Gastroesophageal sphincter (tissue), 4 donors: ENCODE measurements around the gene SPATA2L. TPM values are rescaled to one million over a fixed set of nuclear protein-coding genes. Genes with fewer than 3 reads are reported as not detected.

Experiments used
- ATAC-seq: fragments of 150-250 bp; one replicate; pipeline ENCODE4 v1.9.1; 2016; ENCODE audit warnings: mild to moderate bottlenecking, moderate library complexity
- H3K27ac ChIP-seq, 4 donors: fragments of 200-600 bp; sonication (generic) in 3 of 4; 1 replicate in 3 of 4; 2 replicates in 1 of 4; pipeline ENCODE4 v1.5.1; 2016 to 2019
- H3K27me3 ChIP-seq: fragments of 200-600 bp; sonication (generic); one replicate; pipeline ENCODE4 v1.5.1; 2019
- H3K36me3 ChIP-seq, 2 donors: fragments of 200-600 bp; sonication (generic); one replicate each; pipeline ENCODE4 v1.5.1; 2019; ENCODE audit warnings: control low read depth in 1 of 2
- H3K4me1 ChIP-seq, 3 donors: fragments of 200-600 bp; sonication (generic); 1 replicate in 2 of 3; 2 replicates in 1 of 3; pipeline ENCODE4 v1.5.1; 2016 to 2019; ENCODE audit warnings: control low read depth in 2 of 3
- H3K4me3 ChIP-seq, 2 donors: fragments of 200-600 bp; sonication (generic); one replicate each; pipeline ENCODE4 v1.5.1; 2019; ENCODE audit warnings: mild to moderate bottlenecking in 1 of 2, moderate library complexity in 1 of 2
- H3K9me3 ChIP-seq, 3 donors: fragments of 200-600 bp; sonication (generic); one replicate each; pipeline ENCODE4 v1.5.1; 2017 to 2019; ENCODE audit warnings: control low read depth in 2 of 3
- CTCF ChIP-seq, 4 experiments: fragments of 200-600 bp in 2 of 4; fragments of 450-650 bp in 2 of 4; sonication (generic) in 1 of 4; IDR thresholded peaks; one replicate each; pipeline ENCODE4 v1.5.1; 2017 to 2019; ENCODE audit warnings: antibody characterized with exemption in 4 of 4, mild to moderate bottlenecking in 2 of 4, moderate library complexity in 2 of 4
- EP300 ChIP-seq: sonication (generic); formaldehyde crosslinking; IDR thresholded peaks from one replicate; pipeline ENCODE4 v1.6.1; 2017; ENCODE audit warnings: antibody characterized with exemption, mild to moderate bottlenecking
- POLR2A ChIP-seq, 2 donors: fragments of 450-650 bp; IDR thresholded peaks; one replicate each; pipeline ENCODE4 v1.6.1; 2017; ENCODE audit warnings: antibody characterized with exemption in 2 of 2, mild to moderate bottlenecking in 2 of 2, moderate library complexity in 1 of 2
- POLR2AphosphoS5 ChIP-seq: sonication (generic); formaldehyde crosslinking; IDR thresholded peaks from one replicate; pipeline ENCODE4 v1.6.1; 2017; ENCODE audit warnings: antibody characterized with exemption
- WGBS, 2 donors: methylation state at CpG; one replicate each; pipeline ENCODE4 v1.1.5; 2018; ENCODE audit warnings: low coverage in 1 of 2; 5-methylcytosine and 5-hydroxymethylcytosine counted together
- total RNA-seq, 4 donors: library from RNA; depleted of rRNA; stranded (reverse); fragments of >200 nt; gene quantifications; one replicate each; pipeline ENCODE4 v1.1.0, GENCODE V29; 2016

SPATA2L gene
- total RNA-seq, 4 donors from 2014 or later = 8.7 to 21.8 (median 13.2) TPM

GRCh38 chr16:89732918-89733242 is 31.4 kb upstream of the SPATA2L start:
- no peak for ATAC-seq
- WGBS, 2 donors = 80 to 87% methylated on average over 2 to 7 of the region's 9 CpGs
- Histone ChIP-seq H3K27me3 (no peaks in the 10 kb centered on the region), H3K4me1 (no peaks in the 10 kb centered on the region), H3K9me3 (no peaks in the 10 kb centered on the region), H3K36me3 (peaks cover 0 to 98% of the 10 kb centered on the region in 2 donors), H3K27ac (no peak overlapping the region), H3K4me3 (no peak overlapping the region)
- no peak for TF ChIP-seq CTCF (IDR thresholded peaks at IDR 0.05)
- TF ChIP-seq POLR2AphosphoS5 = no peak
- TF ChIP-seq POLR2A (IDR thresholded peaks at IDR 0.05) = no peak
- no peak for TF ChIP-seq EP300

- H3K4me3 ChIP-seq = no peak overlapping the region
- H3K27me3 ChIP-seq = no peaks in the 10 kb centered on the region
- H3K9me3 ChIP-seq = no peaks in the 10 kb centered on the region
- TF ChIP-seq CTCF (IDR thresholded peaks at IDR 0.05) (no peak), EP300 (no peak), POLR2A (IDR thresholded peaks at IDR 0.05) (no peak), POLR2AphosphoS5 (no peak)
- no peaks in the 10 kb centered on the region for H3K4me1 ChIP-seq
- H3K36me3 ChIP-seq = peaks cover 0 to 98% of the 10 kb centered on the region in 2 donors
- no peak overlapping the region for H3K27ac ChIP-seq
- 87 to 90% methylated on average over 18 of the region's 24 CpGs for WGBS, 2 donors
- no peak for ATAC-seq
Measured at GRCh38 chr16:89732142-89732917, 30.8 kb upstream of the SPATA2L start.

GRCh38 chr16:89730610-89731234 is 29.2 kb upstream of the SPATA2L start:
- TF ChIP-seq POLR2AphosphoS5 (no peak), EP300 (no peak), POLR2A (IDR thresholded peaks at IDR 0.05) (no peak), CTCF (IDR thresholded peaks at IDR 0.05) (no peak)
- WGBS, 2 donors = 0 to 65% methylated on average over 1 to 5 of the region's 22 CpGs
- Histone ChIP-seq H3K4me1 (no peaks in the 10 kb centered on the region), H3K4me3 (no peak overlapping the region), H3K27me3 (no peaks in the 10 kb centered on the region), H3K9me3 (no peaks in the 10 kb centered on the region), H3K27ac (no peak overlapping the region), H3K36me3 (peaks cover 0 to 98% of the 10 kb centered on the region in 2 donors)
- ATAC-seq = no peak

GRCh38 chr16:89729863-89730593 is 28.5 kb upstream of the SPATA2L start:
- H3K36me3 ChIP-seq = peaks cover 0 to 98% of the 10 kb centered on the region in 2 donors
- no peaks in the 10 kb centered on the region for H3K27me3 ChIP-seq
- no peaks in the 10 kb centered on the region for H3K9me3 ChIP-seq
- H3K4me1 ChIP-seq = no peaks in the 10 kb centered on the region
- H3K4me3 ChIP-seq = no peak overlapping the region
- TF ChIP-seq CTCF (IDR thresholded peaks at IDR 0.05) (no peak), POLR2A (IDR thresholded peaks at IDR 0.05) (no peak), EP300 (no peak), POLR2AphosphoS5 (no peak)
- no peak for ATAC-seq
- H3K27ac ChIP-seq = no peak overlapping the region
- WGBS, 2 donors = 35 to 47% methylated on average over 4 of the region's 14 CpGs
